ENCODE measurements around the gene COL4A5.

DNA sequence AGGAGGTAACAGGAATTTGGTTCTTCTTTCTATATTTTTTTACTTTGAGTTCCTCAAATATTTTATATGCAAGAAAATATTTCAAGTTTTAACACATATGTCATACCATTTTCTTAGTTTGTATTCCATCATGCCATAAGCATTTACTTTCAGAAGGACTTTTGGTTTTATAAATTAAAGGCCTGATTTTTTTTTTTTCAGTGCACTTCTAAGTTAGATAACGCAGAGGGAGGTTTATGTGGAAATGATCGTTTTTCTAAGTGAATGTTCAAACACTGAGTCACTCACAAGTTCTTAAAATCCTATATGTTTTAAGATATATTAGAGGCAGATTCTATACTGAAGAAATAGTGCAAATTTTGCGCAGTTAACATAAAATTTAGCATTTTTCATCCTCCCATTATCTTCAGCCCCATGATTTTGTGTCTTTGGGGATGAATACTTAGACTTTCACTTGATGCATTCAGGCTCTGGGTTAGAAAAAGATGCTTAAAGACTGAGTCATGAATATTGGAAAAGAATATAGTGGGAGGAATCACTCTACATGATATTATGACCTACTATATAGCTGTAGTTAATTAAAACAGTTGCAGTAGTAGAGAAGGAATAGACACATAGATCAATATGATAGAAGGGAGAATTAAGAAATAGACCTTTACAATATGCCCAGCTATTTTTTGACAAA is 54.9 kb downstream of the COL4A5 start:
- TF ChIP-seq, protein P1, sequence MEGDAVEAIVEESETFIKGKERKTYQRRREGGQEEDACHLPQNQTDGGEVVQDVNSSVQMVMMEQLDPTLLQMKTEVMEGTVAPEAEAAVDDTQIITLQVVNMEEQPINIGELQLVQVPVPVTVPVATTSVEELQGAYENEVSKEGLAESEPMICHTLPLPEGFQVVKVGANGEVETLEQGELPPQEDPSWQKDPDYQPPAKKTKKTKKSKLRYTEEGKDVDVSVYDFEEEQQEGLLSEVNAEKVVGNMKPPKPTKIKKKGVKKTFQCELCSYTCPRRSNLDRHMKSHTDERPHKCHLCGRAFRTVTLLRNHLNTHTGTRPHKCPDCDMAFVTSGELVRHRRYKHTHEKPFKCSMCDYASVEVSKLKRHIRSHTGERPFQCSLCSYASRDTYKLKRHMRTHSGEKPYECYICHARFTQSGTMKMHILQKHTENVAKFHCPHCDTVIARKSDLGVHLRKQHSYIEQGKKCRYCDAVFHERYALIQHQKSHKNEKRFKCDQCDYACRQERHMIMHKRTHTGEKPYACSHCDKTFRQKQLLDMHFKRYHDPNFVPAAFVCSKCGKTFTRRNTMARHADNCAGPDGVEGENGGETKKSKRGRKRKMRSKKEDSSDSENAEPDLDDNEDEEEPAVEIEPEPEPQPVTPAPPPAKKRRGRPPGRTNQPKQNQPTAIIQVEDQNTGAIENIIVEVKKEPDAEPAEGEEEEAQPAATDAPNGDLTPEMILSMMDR (IDR thresholded peaks at IDR 0.05; ENCODE audit: control extremely low read depth in 1 of 3, insufficient read depth in 1 of 3, low read depth in 1 of 3, low read length in 3 of 3) = no peak
- TF ChIP-seq JUN (IDR thresholded peaks at IDR 0.05; ENCODE audit: low read depth, low read length) (no peak), SP1 (IDR thresholded peaks at IDR 0.05; ENCODE audit: low read depth, low read length) (no peak)

Measured in H1 (cell line).